ENCODE data around the gene KLHL29. TPM values are rescaled to one million over a fixed set of nuclear protein-coding genes. Genes with fewer than 3 reads are reported as not detected.

KLHL29 gene
- total RNA-seq, 3 donors from 2014 or later, result 2.6 to 13.0 (median 5.5) TPM

DNA sequence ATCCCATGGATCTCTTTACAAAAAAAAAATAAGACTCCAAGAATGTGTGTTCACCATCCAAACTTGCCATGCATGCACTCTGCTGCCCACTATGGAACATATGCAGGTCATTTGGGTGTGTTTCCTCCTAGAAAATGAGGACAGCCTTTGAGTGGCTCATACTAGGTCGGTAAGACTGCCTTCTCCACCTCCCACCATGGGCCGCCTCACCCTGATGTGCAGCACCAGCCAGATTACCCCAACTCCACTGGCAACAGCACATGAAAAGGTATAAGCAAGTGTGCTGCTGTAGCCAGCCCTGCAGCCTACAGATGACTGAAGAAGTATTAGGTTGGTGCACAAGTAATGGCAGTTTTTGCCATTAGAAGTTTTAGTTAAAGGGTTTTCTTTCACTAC, 327.8 kb downstream of the KLHL29 start:
- H3K36me3 ChIP-seq (ENCODE audit: low read depth), result no peaks in the 10 kb centered on the region
- intact Hi-C loops (cut with DNase I, micrococcal nuclease), result no loop called here
- TF ChIP-seq, protein P1, sequence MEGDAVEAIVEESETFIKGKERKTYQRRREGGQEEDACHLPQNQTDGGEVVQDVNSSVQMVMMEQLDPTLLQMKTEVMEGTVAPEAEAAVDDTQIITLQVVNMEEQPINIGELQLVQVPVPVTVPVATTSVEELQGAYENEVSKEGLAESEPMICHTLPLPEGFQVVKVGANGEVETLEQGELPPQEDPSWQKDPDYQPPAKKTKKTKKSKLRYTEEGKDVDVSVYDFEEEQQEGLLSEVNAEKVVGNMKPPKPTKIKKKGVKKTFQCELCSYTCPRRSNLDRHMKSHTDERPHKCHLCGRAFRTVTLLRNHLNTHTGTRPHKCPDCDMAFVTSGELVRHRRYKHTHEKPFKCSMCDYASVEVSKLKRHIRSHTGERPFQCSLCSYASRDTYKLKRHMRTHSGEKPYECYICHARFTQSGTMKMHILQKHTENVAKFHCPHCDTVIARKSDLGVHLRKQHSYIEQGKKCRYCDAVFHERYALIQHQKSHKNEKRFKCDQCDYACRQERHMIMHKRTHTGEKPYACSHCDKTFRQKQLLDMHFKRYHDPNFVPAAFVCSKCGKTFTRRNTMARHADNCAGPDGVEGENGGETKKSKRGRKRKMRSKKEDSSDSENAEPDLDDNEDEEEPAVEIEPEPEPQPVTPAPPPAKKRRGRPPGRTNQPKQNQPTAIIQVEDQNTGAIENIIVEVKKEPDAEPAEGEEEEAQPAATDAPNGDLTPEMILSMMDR (IDR thresholded peaks at IDR 0.05), result no peak
- no peaks in the 10 kb centered on the region for H3K9me3 ChIP-seq
- ATAC-seq (no peak), DNase-seq (no peak)
- no peak overlapping the region for H3K4me3 ChIP-seq
- no peaks in the 10 kb centered on the region for H3K4me1 ChIP-seq (ENCODE audit: low read depth)

DNA sequence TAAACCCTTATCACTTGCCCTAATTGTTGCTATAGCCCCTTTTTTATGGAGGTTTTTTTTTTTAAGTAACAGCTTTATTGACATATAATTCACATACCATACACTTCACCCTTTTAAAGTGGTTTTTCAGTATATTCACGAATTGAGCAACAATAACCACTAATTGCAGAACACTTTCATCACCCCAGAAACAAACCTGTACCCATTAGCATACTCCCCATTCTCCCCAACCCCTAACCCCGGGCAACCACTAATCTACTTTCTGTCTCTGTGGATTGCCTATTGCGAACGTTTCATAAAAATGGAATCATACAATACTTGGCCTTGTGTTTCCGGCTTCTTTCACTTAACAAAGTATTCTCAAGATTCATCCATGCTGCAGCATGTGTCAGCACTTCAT, 328.4 kb downstream of the KLHL29 start:
- no peak overlapping the region for H3K4me3 ChIP-seq
- intact Hi-C loops (cut with DNase I, micrococcal nuclease), result no loop called here
- DNase-seq (no peak), ATAC-seq (no peak)
- H3K9me3 ChIP-seq, result no peaks in the 10 kb centered on the region
- TF ChIP-seq, protein P1 (IDR thresholded peaks at IDR 0.05), result no peak
- no peaks in the 10 kb centered on the region for H3K4me1 ChIP-seq (ENCODE audit: low read depth)
- H3K36me3 ChIP-seq (ENCODE audit: low read depth), result no peaks in the 10 kb centered on the region

DNA sequence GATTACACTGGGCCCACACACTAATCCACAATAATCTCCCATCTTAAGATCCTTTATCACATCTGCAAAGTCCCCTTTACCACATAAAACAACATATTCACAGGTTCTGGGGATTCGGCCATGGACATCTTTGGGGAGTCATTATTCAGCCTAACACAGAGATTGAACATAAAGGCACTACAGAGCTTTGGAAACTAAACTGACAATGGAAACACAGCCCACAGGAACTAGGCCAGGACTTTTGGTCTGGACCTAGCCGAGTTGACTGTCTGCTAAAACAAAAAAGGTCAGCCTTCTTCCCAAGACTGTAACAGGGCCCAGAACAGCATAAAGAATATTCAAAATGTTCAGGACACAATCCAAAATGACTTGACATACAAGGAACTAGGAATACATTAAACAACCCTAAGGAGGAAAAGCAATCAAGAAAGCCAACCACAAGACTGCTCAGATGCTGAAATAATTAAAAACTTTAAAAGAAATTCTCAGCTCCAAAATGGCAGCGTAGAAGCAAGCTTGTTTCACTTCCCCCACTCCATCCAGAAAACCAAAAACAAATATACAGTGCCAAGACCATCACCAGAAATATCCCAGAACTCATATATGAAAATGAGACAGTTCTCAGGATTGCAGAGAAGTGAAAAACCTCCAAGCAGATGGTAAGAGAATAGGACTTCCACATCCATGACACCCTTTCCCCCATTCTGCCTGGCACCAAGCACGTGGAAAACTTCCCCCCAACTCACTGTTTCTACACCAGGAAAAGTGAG, 334.1 kb downstream of the KLHL29 start:
- intact Hi-C loops (cut with DNase I, micrococcal nuclease), result no loop called here
- Histone ChIP-seq H3K36me3 (ENCODE audit: low read depth) (no peaks in the 10 kb centered on the region), H3K9me3 (peaks cover 9% of the 10 kb centered on the region), H3K4me3 (no peak overlapping the region), H3K4me1 (ENCODE audit: low read depth) (no peaks in the 10 kb centered on the region)
- ATAC-seq (no peak), DNase-seq (no peak)
- TF ChIP-seq, protein P1 (IDR thresholded peaks at IDR 0.05), result no peak

DNA sequence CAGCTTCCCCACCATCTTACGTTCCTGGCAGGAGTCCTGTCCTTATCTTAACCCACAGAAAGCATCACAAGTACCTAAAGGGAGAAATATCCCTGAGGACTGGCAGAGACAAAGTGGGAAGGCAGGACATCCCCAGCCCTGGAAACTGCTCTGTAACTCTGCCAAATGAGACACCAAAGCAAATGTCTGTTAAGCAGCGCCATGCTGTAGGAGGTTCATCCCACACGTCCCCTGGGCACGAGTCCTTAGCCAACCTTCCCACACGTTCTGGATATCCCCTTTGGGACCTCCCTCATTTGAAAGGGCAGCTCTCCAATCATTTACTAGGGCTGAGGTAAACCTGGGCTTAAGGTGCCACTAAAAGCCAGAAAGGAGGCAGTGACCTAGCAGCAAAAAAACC, 334.7 kb downstream of the KLHL29 start:
- Histone ChIP-seq H3K36me3 (ENCODE audit: low read depth) (no peaks in the 10 kb centered on the region), H3K9me3 (peaks cover 9% of the 10 kb centered on the region), H3K4me1 (ENCODE audit: low read depth) (no peaks in the 10 kb centered on the region), H3K4me3 (no peak overlapping the region)
- ATAC-seq (no peak), DNase-seq (no peak)
- TF ChIP-seq, protein P1 (IDR thresholded peaks at IDR 0.05), result no peak
- intact Hi-C loops (cut with DNase I, micrococcal nuclease), result no loop called here

DNA sequence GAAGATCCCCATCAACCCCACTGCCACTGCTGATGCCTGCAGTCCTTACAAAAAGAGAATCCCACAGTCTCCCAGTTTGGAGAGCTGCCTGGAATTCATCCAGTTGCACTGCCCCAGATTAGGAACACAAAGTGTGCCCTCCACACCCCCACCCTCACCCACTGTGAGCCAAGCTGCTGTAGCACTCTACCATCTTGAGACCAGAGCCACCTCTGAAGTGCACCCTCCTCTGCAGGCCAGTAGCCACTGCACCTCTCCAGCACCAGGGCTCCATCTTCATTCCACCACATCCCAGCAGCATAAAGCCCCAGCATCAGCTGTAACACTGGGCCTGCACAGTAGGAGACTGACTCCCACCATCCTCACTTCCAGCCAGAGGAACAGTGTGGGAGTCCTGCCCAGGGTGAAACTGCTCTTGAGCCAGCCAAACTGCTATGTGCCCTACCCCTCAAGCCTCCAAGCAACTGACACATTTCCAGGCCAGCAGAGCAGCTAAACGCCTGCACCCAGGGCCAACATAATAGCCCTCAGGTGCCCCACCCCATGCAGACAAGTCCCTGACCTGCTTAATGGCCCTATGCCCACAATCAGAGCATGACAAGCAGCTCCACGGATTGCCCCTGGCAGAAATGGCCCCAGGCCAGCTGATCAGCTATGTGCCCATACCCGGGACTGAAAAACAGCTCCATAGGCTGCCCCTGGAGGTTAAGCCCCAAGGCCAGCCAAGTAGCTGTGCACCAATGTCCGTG, 335.9 kb downstream of the KLHL29 start:
- no peak overlapping the region for H3K4me3 ChIP-seq
- no peaks in the 10 kb centered on the region for H3K4me1 ChIP-seq (ENCODE audit: low read depth)
- ATAC-seq (peak; percentile 21), DNase-seq (no peak)
- TF ChIP-seq, protein P1 (IDR thresholded peaks at IDR 0.05), result no peak
- H3K9me3 ChIP-seq, result peaks cover 11% of the 10 kb centered on the region
- no peaks in the 10 kb centered on the region for H3K36me3 ChIP-seq (ENCODE audit: low read depth)
- intact Hi-C loops (cut with DNase I, micrococcal nuclease), result no loop called here
